ENCODE results near the gene MIEF1.

DNA sequence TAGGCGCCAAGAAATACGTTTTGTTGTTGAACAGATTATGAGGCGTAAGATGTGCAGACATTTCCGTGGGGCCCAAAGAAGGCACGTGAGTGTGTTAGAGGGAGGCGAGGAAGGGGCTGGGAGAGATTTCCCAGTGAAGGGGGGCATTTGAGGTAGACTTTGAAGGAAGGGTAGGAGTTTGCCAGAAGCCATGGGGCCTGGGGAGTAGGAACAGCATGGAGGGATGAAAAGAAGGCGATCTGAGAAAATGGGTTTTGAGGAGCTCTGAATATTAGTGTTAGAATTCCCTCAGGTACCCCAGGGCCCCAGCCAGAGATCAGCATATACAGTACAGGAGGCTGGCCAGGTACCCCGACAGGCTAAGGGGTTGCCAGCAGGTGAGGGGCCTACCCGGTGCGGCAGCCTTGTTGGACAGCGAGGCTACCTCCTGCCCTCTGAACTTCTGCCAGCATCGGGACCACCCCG lies 414 bp upstream of the MIEF1 start:
- no peak for TF ChIP-seq NRF1 (IDR thresholded peaks at IDR 0.05; ENCODE audit: low read depth, low read length)
- TF ChIP-seq, protein P1, sequence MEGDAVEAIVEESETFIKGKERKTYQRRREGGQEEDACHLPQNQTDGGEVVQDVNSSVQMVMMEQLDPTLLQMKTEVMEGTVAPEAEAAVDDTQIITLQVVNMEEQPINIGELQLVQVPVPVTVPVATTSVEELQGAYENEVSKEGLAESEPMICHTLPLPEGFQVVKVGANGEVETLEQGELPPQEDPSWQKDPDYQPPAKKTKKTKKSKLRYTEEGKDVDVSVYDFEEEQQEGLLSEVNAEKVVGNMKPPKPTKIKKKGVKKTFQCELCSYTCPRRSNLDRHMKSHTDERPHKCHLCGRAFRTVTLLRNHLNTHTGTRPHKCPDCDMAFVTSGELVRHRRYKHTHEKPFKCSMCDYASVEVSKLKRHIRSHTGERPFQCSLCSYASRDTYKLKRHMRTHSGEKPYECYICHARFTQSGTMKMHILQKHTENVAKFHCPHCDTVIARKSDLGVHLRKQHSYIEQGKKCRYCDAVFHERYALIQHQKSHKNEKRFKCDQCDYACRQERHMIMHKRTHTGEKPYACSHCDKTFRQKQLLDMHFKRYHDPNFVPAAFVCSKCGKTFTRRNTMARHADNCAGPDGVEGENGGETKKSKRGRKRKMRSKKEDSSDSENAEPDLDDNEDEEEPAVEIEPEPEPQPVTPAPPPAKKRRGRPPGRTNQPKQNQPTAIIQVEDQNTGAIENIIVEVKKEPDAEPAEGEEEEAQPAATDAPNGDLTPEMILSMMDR (IDR thresholded peaks at IDR 0.05), result no peak
- no peak for TF ChIP-seq SMC3 (IDR thresholded peaks at IDR 0.05; ENCODE audit: low read depth, low read length)
- no peak for TF ChIP-seq RCOR1 (IDR thresholded peaks at IDR 0.05; ENCODE audit: low read length)
- no peak for TF ChIP-seq GABPA (IDR thresholded peaks at IDR 0.05; ENCODE audit: low read depth)
- no peak for TF ChIP-seq TAF1 (IDR thresholded peaks at IDR 0.05; ENCODE audit: borderline replicate concordance, low read depth, low read length)
- TF ChIP-seq, protein P2, sequence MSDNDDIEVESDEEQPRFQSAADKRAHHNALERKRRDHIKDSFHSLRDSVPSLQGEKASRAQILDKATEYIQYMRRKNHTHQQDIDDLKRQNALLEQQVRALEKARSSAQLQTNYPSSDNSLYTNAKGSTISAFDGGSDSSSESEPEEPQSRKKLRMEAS (IDR thresholded peaks at IDR 0.05; ENCODE audit: low read depth), result no peak
- TF ChIP-seq ELF1 (IDR thresholded peaks at IDR 0.05), result no peak
- TF ChIP-seq SIN3A (IDR thresholded peaks at IDR 0.05; ENCODE audit: borderline replicate concordance, low read depth, low read length), result no peak
- TF ChIP-seq, protein P3, sequence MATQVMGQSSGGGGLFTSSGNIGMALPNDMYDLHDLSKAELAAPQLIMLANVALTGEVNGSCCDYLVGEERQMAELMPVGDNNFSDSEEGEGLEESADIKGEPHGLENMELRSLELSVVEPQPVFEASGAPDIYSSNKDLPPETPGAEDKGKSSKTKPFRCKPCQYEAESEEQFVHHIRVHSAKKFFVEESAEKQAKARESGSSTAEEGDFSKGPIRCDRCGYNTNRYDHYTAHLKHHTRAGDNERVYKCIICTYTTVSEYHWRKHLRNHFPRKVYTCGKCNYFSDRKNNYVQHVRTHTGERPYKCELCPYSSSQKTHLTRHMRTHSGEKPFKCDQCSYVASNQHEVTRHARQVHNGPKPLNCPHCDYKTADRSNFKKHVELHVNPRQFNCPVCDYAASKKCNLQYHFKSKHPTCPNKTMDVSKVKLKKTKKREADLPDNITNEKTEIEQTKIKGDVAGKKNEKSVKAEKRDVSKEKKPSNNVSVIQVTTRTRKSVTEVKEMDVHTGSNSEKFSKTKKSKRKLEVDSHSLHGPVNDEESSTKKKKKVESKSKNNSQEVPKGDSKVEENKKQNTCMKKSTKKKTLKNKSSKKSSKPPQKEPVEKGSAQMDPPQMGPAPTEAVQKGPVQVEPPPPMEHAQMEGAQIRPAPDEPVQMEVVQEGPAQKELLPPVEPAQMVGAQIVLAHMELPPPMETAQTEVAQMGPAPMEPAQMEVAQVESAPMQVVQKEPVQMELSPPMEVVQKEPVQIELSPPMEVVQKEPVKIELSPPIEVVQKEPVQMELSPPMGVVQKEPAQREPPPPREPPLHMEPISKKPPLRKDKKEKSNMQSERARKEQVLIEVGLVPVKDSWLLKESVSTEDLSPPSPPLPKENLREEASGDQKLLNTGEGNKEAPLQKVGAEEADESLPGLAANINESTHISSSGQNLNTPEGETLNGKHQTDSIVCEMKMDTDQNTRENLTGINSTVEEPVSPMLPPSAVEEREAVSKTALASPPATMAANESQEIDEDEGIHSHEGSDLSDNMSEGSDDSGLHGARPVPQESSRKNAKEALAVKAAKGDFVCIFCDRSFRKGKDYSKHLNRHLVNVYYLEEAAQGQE (IDR thresholded peaks at IDR 0.05; ENCODE audit: low read depth, low read length), result no peak
- TF ChIP-seq RFX5 (IDR thresholded peaks at IDR 0.05; ENCODE audit: low read length), result no peak
